Measurements from ENCODE around the gene PSMA8. TPM values are rescaled to one million over a fixed set of nuclear protein-coding genes. Genes with fewer than 3 reads are reported as not detected.
"Not testable (repeated sequence)": the region's sequence is repeated elsewhere in the genome, so short reads cannot be mapped to it uniquely, and the experiment has no call there.

Gene PSMA8
- total RNA-seq, 1 donor from 2014 or later: not detected

DNA sequence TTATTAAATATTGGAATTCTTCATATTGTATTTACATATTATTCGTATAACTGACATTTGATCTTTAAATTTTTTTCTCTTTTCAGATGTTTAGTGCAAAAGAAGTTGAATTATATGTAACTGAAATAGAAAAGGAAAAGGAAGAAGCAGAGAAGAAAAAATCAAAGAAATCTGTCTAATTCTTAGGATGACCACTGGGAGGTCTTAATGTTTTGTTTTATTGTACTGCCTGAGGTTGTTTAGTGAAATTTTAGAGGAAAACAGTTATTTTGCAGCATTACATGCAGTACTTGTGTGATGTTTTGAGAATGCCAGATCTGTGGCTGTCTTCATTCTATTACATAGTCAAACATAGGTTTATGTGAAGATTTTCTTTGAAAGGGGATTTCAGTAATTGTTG, 58.6 kb downstream of the PSMA8 start:
- H3K4me3 Mint-ChIP-seq: no peak overlapping the region
- H3K27me3 Mint-ChIP-seq (ENCODE audit: low read depth): no peaks in the 10 kb centered on the region
- no peaks in the 10 kb centered on the region for H3K36me3 Mint-ChIP-seq (ENCODE audit: low read depth)
- peaks cover 4% of the 10 kb centered on the region for H3K9me3 Mint-ChIP-seq
- no peaks in the 10 kb centered on the region for H3K4me1 Mint-ChIP-seq
- H3K27ac Mint-ChIP-seq (ENCODE audit: unreplicated experiment): no peak overlapping the region
- DNase-seq (ENCODE audit: low read depth, low spot score): no peak
- TF ChIP-seq, protein P1, sequence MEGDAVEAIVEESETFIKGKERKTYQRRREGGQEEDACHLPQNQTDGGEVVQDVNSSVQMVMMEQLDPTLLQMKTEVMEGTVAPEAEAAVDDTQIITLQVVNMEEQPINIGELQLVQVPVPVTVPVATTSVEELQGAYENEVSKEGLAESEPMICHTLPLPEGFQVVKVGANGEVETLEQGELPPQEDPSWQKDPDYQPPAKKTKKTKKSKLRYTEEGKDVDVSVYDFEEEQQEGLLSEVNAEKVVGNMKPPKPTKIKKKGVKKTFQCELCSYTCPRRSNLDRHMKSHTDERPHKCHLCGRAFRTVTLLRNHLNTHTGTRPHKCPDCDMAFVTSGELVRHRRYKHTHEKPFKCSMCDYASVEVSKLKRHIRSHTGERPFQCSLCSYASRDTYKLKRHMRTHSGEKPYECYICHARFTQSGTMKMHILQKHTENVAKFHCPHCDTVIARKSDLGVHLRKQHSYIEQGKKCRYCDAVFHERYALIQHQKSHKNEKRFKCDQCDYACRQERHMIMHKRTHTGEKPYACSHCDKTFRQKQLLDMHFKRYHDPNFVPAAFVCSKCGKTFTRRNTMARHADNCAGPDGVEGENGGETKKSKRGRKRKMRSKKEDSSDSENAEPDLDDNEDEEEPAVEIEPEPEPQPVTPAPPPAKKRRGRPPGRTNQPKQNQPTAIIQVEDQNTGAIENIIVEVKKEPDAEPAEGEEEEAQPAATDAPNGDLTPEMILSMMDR (conservative IDR thresholded peaks at IDR 0.05): no peak

DNA sequence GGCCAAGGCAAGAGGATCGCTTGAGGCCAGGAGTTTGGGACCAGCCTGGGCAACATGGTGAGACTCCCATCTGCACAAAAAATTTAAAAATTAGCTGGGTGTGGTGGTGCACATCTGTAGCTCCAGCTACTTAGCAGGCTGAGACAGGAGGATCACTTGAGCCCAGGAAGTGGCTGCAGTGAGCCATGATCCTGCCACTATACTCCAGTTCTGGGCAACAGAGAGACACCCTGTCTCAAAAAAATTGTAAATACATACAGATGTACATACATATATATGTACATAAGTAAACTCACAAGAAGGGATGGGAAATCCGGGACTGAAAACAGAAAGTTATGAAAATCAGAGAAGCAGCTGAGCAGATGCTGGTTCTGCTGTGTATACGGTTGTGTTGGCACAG, 62.9 kb downstream of the PSMA8 start:
- Mint-ChIP-seq H3K36me3 (ENCODE audit: low read depth) (no peaks in the 10 kb centered on the region), H3K27me3 (ENCODE audit: low read depth) (no peaks in the 10 kb centered on the region), H3K9me3 (peaks cover 2% of the 10 kb centered on the region), H3K4me1 (no peaks in the 10 kb centered on the region), H3K4me3 (no peak overlapping the region), H3K27ac (ENCODE audit: unreplicated experiment) (no peak overlapping the region)
- TF ChIP-seq, protein P1 (conservative IDR thresholded peaks at IDR 0.05): no peak
- no peak for DNase-seq (ENCODE audit: low read depth, low spot score)

DNA sequence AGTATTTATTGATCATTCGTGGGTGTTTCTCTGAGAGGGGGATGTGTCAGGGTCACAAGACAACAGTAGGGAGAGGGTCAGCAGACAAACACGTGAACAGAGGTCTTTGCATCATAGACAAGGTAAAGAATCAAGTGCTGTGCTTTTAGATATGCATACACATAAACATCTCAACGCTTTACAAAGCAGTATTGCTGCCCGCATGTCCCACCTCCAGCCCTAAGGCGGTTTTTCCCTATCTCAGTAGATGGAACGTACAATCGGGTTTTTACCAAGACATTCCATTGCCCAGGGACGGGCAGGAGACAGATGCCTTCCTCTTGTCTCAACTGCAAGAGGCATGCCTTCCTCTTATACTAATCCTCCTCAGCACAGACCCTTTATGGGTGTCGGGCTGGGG, 68.3 kb downstream of the PSMA8 start:
- not testable (repeated sequence) for H3K27ac Mint-ChIP-seq (ENCODE audit: unreplicated experiment); H3K9me3 Mint-ChIP-seq; H3K27me3 Mint-ChIP-seq (ENCODE audit: low read depth); H3K36me3 Mint-ChIP-seq (ENCODE audit: low read depth); DNase-seq (ENCODE audit: low read depth, low spot score); H3K4me3 Mint-ChIP-seq
- H3K4me1 Mint-ChIP-seq: peaks cover 20% of the 10 kb centered on the region

DNA sequence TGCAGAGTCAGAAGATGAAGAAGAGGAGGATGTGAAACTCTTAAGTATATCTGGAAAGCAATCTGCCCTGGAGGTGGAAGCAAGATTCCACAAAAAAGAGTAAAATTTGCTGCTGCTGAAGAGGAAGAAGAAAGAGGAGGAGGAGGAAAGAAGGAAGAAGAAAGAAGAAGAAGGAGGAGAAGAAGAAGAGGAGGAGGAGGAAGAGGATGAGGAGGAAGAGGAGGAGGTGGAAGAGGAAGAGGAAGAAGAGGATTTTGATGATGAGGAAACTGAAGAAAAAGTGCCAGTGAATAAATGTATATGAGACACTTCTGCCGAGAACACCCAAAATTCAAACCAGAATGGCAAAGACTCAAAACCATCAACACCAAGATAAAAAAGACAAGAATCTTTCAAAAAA, 71.6 kb downstream of the PSMA8 start:
- Mint-ChIP-seq H3K27ac (ENCODE audit: unreplicated experiment) (no peak overlapping the region), H3K4me3 (no peak overlapping the region), H3K9me3 (peaks cover 2% of the 10 kb centered on the region), H3K27me3 (ENCODE audit: low read depth) (no peaks in the 10 kb centered on the region), H3K4me1 (peaks cover 30% of the 10 kb centered on the region), H3K36me3 (ENCODE audit: low read depth) (no peaks in the 10 kb centered on the region)
- TF ChIP-seq, protein P1 (conservative IDR thresholded peaks at IDR 0.05): no peak
- no peak for DNase-seq (ENCODE audit: low read depth, low spot score)

DNA sequence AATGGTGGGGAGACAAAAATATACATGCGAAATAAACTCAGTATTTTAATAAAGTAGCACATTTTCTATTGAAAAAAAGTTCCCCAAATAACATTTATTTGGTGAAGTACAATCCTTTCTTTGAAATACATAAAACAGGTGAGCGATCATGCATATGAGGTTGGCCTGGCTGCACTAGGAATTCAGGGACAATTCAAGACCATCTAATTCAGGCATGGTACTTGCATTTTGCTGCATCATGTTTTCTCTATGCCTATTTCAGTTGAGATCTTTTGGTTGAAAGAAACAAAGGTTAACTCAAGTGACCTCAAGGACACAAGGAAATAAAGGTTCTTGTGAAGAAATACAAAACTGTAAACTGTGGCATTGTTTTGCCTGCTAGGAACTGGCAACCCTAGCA, 72.8 kb downstream of the PSMA8 start:
- Mint-ChIP-seq H3K27me3 (ENCODE audit: low read depth) (no peaks in the 10 kb centered on the region), H3K27ac (ENCODE audit: unreplicated experiment) (no peak overlapping the region), H3K4me1 (peaks cover 30% of the 10 kb centered on the region), H3K36me3 (ENCODE audit: low read depth) (no peaks in the 10 kb centered on the region), H3K4me3 (no peak overlapping the region), H3K9me3 (no peaks in the 10 kb centered on the region)
- TF ChIP-seq, protein P1 (conservative IDR thresholded peaks at IDR 0.05): no peak
- no peak for DNase-seq (ENCODE audit: low read depth, low spot score)

DNA sequence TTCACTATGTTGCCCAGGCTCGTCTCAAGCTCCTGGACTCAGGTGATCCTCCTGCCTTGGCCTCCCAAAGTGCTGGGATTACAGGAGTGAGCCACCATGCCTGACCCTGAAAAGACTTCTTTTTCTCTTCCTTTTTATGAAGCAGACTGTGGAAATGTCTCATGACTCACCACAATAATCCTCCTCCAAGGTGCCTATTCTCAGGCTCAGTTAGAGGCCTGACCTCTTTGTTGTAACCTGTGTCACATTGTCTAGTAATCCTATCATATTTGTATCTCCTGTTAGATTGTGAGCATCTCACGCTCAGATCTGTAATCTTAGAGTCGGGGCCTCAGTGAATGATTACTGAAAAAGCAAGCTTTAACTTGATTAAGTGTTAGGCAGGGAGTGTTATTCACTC, 74.3 kb downstream of the PSMA8 start:
- Mint-ChIP-seq H3K4me1 (peaks cover 30% of the 10 kb centered on the region), H3K36me3 (ENCODE audit: low read depth) (no peaks in the 10 kb centered on the region), H3K27ac (ENCODE audit: unreplicated experiment) (no peak overlapping the region), H3K4me3 (no peak overlapping the region), H3K9me3 (no peaks in the 10 kb centered on the region), H3K27me3 (ENCODE audit: low read depth) (no peaks in the 10 kb centered on the region)
- no peak for DNase-seq (ENCODE audit: low read depth, low spot score)
- TF ChIP-seq, protein P1 (conservative IDR thresholded peaks at IDR 0.05): no peak

Data from neural crest cell (in vitro differentiated cells).